Thyroid gland (tissue), 4 donors: ENCODE results near the gene SNRNP40. TPM values are rescaled to one million over a fixed set of nuclear protein-coding genes. Genes with fewer than 3 reads are reported as not detected.
A peak's percentile ranks its signal among the peaks of the same experiment; 100 is the strongest.

ENCODE experiments used
- DNase-seq, 2 donors: peaks; one replicate each; pipeline ENCODE4 v3.0.0-alpha.2; 2019
- H3K27ac ChIP-seq, 3 donors: fragments of 200-600 bp; sonication (generic); 1 replicate in 2 of 3; 2 replicates in 1 of 3; pipeline ENCODE4 v1.5.1; 2016 to 2019; ENCODE audit warnings: mild to moderate bottlenecking in 1 of 3, moderate library complexity in 1 of 3
- H3K27me3 ChIP-seq: fragments of 200-600 bp; sonication (generic); one replicate; pipeline ENCODE4 v1.5.1; 2019
- H3K36me3 ChIP-seq, 2 donors: fragments of 200-600 bp; sonication (generic); one replicate each; pipeline ENCODE4 v1.5.1; 2016 to 2019
- H3K4me1 ChIP-seq, 2 donors: fragments of 200-600 bp; sonication (generic); one replicate each; pipeline ENCODE4 v1.5.1; 2017 to 2019
- H3K4me3 ChIP-seq, 3 donors: fragments of 200-600 bp; sonication (generic); replicated peaks in 1 of 3; 1 replicate in 2 of 3; 2 replicates in 1 of 3; pipeline ENCODE4 v1.5.1; 2016; ENCODE audit warnings: mild to moderate bottlenecking in 1 of 3
- H3K9me3 ChIP-seq: fragments of 200-600 bp; sonication (generic); one replicate; pipeline ENCODE4 v1.5.1; 2017
- CTCF ChIP-seq, 6 experiments: fragments of 200-600 bp in 3 of 6; fragments of 450-650 bp in 3 of 6; sonication (generic) in 3 of 6; IDR thresholded peaks; one replicate each; pipeline ENCODE4 v1.5.1; 2016 to 2019; ENCODE audit warnings: antibody characterized with exemption in 6 of 6, mild to moderate bottlenecking in 2 of 6, inconsistent platforms in 1 of 6, moderate library complexity in 1 of 6
- POLR2A ChIP-seq, 2 donors: fragments of 450-650 bp; IDR thresholded peaks; one replicate each; pipeline ENCODE4 v1.6.1; 2017; ENCODE audit warnings: antibody characterized with exemption in 2 of 2, mild to moderate bottlenecking in 2 of 2, moderate library complexity in 1 of 2
- WGBS, 2 donors: methylation state at CpG; one replicate each; pipeline ENCODE4 v1.1.5; 2017; 5-methylcytosine and 5-hydroxymethylcytosine counted together
- intact Hi-C: fragments of 100-400 bp; cut with DNase I; formaldehyde crosslinking; loops from one replicate; pipeline ENCODE4 v1.15.1; 2023
- total RNA-seq, 4 donors: library from RNA; depleted of rRNA; stranded (reverse); fragments of >200 nt; gene quantifications; one replicate each; pipeline ENCODE4 v1.2.3, GENCODE V29; 2016

SNRNP40 gene
- total RNA-seq, 4 donors from 2014 or later: 39.2 to 63.3 (median 58.7) TPM

DNA sequence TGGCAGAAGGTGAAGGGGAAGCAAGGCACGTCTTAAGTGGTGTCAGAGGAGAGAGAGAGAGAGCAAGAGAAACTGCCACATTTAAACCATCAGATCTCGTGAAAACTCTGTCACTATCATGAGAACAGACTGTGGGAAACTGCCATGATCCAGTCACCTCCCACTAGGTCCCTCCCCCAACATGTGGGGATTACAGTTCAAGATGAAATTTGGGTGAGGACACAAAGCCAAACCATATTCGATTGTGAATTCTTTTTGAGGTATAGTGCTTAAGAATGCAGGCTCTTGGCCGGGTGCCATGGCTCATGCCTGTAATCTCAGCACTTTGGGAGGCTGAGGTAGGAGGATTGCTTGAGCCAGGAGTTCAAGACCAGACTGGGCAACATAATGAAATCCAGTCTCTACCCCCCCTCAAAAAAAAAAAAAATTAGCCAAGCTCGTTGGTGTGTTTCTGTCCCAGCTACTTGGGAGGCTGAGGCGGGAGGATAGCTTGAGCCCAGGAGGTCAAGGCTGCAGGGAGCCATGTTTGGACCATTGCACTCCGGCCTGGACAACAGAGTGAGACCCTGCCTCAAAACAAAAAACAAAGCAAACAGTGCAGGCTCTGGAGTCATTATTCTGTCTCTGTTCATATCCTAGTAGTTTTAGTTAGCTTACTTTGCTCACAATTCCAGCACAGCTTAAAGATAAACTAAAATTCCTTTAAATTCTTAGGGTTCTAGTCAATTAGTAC is 6.3 kb upstream of the SNRNP40 start:
- no peak overlapping the region for H3K27ac ChIP-seq
- WGBS, 2 donors: 81 to 86% methylated on average over 7 of the region's 7 CpGs
- H3K27me3 ChIP-seq: no peaks in the 10 kb centered on the region
- no peaks in the 10 kb centered on the region for H3K9me3 ChIP-seq
- H3K36me3 ChIP-seq: no peaks in the 10 kb centered on the region
- H3K4me3 ChIP-seq: no peak overlapping the region
- peaks cover 3 to 9% of the 10 kb centered on the region in 2 donors for H3K4me1 ChIP-seq
- intact Hi-C loops: no loop called here
- no peak for DNase-seq
- TF ChIP-seq CTCF (IDR thresholded peaks at IDR 0.05) (no peak), POLR2A (IDR thresholded peaks at IDR 0.05) (no peak)

- H3K36me3 ChIP-seq: no peaks in the 10 kb centered on the region
- TF ChIP-seq CTCF (IDR thresholded peaks at IDR 0.05): no peak
- TF ChIP-seq POLR2A (IDR thresholded peaks at IDR 0.05): no peak
- no peaks in the 10 kb centered on the region for H3K9me3 ChIP-seq
- intact Hi-C loops: no loop called here
- DNase-seq: no peak
- 91 to 96% methylated on average over 3 of the region's 3 CpGs for WGBS, 2 donors
- peaks cover 10 to 21% of the 10 kb centered on the region in 2 donors for H3K4me1 ChIP-seq
- no peak overlapping the region for H3K4me3 ChIP-seq
- no peaks in the 10 kb centered on the region for H3K27me3 ChIP-seq
- H3K27ac ChIP-seq: no peak overlapping the region
These were observed 3.6 kb upstream of the SNRNP40 start for GRCh38 chr1:31300193-31300592.

DNA sequence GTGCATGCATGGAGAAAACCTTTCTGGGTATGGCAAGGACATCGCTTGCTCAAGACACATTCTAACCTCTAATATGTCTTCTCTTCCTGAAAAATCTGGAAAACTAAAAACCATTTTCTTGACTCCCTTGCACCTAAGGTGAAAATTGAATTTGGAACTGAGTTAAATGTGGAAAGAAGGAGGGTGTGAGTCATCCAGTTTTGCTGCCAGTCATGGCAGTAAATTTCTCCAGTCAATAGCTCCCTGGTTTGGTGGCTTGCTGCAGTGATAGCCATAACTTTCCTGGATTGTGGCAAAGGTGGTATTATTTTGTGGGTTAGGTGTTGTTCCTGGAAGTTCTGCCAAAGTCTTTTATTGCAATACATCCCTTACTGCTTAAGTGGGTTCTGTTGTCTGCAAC is 2.8 kb upstream of the SNRNP40 start:
- Histone ChIP-seq H3K27me3 (no peaks in the 10 kb centered on the region), H3K9me3 (no peaks in the 10 kb centered on the region), H3K36me3 (no peaks in the 10 kb centered on the region), H3K27ac (no peak overlapping the region), H3K4me1 (peaks cover 10 to 25% of the 10 kb centered on the region in 2 donors), H3K4me3 (no peak overlapping the region)
- TF ChIP-seq CTCF (IDR thresholded peaks at IDR 0.05) (no peak), POLR2A (IDR thresholded peaks at IDR 0.05) (no peak)
- WGBS, 2 donors: 95 to 98% methylated on average over 1 of the region's 1 CpG
- no peak for DNase-seq
- intact Hi-C loops: loop anchor here (10.0 kb wide), 1 partner anchor 125 kb away; no protein-coding TSS in a partner anchor

- WGBS, 2 donors: 4 to 5% methylated on average over 17 to 20 of the region's 23 CpGs
- peak overlapping the region; percentile 68 to 99 (median 88) for H3K4me3 ChIP-seq
- no peaks in the 10 kb centered on the region for H3K9me3 ChIP-seq
- intact Hi-C loops: loop anchor here (10.0 kb wide), 1 partner anchor 127 kb away; no protein-coding TSS in a partner anchor
- peaks cover 5 to 9% of the 10 kb centered on the region in 2 donors for H3K36me3 ChIP-seq
- no peak for TF ChIP-seq POLR2A (IDR thresholded peaks at IDR 0.05)
- TF ChIP-seq CTCF (IDR thresholded peaks at IDR 0.05): no peak
- peaks cover 10 to 25% of the 10 kb centered on the region in 2 donors for H3K4me1 ChIP-seq
- DNase-seq: no peak
- H3K27ac ChIP-seq: peak overlapping the region; percentile 35 to 84 (median 69)
- H3K27me3 ChIP-seq: no peaks in the 10 kb centered on the region
These were observed 974 bp upstream of the SNRNP40 start for GRCh38 chr1:31297277-31298247.
